NOMO-1 treated with dmso at 0.1 percent for 144 hours (cell line): ENCODE results near the gene OR2B2.

Source experiments
- DNase-seq: peaks from one replicate; lab custom pipeline; 2025; ENCODE audit not compliant: unreplicated experiment; lab: John Stamatoyannopoulos, UW

The OR2B2 gene

GRCh38 chr6:27893836-27894807 lies 18.1 kb downstream of the OR2B2 start:
- peak; percentile 88 for DNase-seq

DNA sequence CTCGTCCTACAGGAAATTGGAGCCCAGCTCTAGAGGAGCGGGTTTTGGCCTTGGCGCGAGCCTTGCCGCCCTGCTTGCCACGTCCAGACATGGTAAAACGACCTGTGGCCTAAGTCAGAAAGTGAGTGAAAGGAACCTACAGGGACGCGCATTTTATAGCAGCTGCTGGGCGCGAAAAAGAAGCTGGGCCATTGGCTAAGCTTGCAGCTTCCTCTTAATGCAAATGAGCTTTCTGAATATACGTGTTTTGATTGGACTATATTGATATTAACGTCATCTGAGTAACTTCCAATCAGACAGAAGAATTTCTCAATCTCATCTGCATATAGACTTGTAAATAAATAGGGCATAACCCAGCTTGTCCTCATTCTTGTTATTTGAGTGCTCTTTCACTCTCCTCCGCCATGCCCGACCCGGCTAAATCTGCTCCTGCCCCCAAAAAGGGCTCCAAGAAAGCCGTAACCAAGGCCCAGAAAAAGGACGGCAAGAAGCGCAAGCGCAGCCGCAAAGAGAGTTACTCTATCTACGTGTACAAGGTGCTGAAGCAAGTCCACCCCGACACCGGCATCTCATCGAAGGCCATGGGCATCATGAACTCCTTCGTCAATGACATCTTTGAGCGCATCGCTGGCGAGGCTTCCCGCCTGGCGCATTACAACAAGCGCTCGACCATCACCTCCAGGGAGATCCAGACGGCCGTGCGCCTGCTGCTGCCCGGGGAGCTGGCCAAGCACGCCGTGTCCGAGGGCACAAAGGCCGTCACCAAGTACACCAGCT lies 18.9 kb downstream of the OR2B2 start:
- DNase-seq: peak; percentile 86

- no peak for DNase-seq
Measured at GRCh38 chr6:27892649-27893058, 19.5 kb downstream of the OR2B2 start.

DNA sequence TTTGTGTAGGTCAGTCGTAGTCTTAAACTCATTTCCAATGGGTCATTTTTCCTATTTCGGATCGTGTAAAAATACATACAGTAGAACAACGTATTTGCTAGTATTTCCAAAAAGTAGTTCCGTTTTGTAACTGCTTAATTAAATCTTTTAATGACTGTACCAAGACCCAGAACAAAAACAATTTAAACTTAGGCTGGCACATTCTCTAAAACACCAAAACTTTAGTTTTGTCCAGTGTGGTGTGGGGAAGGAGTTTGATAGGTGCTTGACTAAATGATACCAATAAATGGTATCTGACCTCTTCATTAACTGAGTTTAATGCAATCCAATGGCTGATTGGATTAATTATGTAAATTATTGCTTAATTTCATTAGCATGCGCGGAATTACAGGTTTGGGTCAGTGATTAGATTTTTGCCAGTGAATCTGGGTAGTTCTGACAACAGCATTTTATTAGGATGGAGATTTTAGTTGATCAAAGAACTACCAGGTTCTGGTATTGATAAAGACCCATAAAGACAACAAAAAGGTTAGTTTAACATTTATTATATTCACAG lies 20.8 kb downstream of the OR2B2 start:
- no peak for DNase-seq

DNA sequence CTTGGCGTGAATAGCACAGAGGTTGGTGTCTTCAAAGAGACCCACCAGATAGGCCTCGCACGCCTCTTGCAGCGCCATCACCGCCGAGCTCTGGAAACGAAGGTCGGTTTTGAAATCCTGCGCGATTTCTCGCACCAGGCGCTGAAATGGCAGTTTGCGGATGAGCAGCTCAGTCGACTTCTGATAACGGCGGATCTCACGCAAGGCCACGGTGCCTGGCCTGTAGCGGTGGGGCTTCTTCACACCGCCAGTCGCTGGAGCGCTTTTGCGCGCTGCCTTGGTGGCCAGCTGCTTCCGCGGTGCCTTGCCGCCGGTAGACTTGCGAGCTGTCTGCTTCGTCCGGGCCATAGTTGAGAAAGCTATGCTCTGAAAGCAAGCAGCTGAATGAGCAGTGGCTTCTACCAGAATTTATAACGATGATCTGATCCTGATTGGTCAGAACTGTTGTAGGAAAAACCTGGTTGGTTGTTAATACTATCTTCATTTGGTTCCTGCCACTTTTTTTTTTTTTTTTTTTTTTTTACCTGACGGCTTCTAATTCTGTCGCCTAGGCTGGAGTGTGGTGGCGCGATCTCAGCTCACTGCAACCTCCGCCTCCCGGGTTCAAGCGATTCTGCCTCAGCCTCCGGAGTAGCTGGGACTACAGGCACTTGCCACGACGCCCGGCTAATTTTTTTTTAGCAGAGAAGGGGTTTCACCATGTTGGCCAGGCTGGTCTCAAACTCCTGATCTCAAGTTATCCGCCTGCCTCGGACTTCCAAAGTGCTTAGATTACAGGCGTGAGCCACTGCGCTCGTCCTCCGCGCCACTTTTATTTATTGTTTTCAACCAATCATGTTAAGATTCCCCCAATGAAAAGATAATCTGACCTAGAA lies 21.5 kb downstream of the OR2B2 start:
- peak; percentile 75 for DNase-seq

DNA sequence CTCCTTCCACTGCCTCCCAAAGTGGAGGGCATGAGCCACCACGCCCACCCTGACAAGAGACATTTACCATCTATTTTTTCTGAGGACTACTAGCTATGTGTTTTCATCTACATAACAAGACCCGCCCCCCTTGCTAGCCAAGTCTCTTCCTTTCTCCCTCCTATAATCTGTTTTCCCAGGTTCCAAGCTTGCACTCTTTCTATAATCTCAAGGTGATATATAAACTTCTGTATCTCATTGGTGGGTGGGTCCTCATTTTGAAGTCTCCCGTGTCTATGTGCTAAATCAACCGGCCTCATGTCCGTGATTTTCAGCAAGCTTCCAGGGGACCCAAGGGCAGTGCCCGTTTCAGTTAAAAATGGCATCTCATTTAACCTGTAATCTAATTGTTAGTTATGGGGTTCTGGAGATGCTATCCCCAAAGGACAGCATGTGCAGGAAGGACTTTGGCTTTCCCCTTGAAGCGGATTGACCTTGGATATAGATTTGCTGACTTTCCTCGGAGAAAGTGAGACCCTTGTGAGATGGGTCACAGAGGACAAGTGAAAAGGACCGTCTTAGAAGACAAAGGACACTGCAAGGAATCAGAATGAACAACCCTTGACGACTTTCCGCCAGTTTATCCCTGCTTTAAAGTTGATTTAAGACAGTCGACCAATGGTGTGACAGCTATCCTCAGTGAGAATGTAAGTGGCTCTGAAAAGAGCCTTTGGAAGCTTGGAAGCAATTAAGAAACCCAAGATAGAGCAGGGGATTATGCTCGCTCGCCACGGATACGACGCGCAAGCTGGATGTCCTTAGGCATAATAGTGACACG lies 22.4 kb downstream of the OR2B2 start:
- DNase-seq: no peak

DNA sequence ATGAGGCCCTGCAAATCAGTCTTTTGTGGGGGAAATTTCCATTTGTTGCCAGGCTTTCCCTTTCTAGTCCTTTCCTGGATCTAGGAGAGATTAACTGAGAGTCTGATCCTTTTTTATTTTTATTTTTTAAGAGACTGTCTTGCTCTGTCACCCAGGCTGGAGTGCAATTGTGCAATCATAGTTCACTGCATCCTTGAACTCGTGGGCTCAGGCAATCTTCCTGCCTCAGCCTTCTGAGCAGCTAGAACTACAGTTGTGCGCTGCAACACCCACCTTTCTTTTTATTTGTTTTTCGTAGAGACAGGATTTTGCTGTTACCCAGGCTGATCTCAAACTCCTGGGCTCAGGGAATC lies 22.9 kb downstream of the OR2B2 start:
- peak; percentile 23 for DNase-seq

DNA sequence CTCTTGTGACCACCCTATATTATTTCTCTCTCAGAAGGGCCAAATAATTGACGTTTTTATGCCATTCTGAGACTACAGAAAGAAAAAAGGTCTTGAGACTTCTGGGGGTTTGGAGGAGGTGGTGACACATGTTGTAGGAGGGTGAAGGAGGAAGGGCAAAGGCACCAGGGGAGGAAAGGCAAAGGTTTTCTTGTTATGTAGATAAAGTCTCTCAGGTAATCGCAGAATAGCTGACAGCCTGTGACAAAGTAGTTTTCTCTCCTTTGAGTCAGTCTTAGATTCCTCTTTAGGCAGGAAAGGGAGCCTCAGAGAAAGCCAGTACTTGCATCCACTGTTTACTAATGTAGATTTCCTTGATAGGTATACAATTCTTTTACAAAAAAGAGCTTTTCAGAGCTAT lies 23.6 kb downstream of the OR2B2 start:
- DNase-seq: no peak

DNA sequence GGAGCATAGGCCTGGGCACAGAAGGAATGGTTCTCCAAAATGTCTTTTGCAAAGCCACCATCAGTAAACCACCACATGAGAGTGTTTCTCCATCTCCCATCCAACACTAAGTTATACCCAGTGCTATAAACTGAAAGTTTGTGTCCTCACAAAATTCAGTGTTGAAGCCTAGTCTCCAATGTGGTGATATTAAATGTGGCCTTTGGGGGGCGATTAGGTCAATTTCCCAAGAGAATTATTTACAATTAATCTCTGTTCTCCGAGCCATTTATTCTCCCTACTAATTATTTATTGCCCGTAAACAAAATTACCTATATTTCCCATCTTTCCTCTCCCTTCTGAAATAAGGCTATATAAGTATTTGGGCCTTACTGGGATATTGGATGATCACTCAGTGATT lies 26.1 kb downstream of the OR2B2 start:
- no peak for DNase-seq

GRCh38 chr6:27883136-27883535 lies 29.1 kb downstream of the OR2B2 start:
- no peak for DNase-seq

DNA sequence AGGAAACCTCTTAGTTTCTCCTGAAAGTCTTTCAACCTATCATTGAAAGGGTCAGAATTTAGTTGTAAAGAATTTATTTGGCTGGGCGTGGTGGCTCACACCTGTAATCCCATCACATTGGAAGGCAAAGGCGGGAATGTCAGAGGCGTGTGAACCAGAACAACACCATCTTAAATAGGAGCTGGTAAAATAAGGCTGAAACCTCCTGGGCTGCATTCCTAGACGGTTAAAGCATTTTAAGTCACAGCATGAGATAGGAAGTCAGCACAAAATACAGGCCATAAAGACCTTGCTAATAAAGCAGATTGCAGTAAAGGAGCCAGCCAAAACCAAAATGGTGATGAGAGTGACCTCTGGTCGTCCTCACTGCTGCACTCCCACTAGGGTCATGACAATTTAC lies 29.6 kb downstream of the OR2B2 start:
- no peak for DNase-seq

- no peak for DNase-seq
Measured at GRCh38 chr6:27879837-27880236, 32.4 kb downstream of the OR2B2 start.

DNA sequence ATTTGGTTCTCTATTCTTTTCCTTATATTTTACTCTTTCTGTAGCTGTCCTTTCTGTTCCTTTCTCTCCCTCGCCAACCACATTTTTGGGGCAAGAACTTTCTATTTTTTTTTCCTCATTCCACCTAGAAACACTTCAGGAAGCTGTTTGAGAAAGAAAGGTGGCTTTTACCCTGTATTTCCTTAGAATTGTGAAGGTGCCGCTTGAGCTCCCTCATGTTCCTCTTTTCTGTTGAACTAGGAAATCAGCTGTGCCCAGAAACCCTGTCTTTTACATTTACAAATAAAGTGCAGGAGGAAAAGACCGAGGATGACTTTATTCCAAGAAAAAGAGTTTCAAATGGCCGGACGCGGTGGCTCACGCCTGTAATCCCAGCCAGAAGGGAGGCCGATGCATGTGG lies 38.2 kb downstream of the OR2B2 start:
- DNase-seq: no peak

DNA sequence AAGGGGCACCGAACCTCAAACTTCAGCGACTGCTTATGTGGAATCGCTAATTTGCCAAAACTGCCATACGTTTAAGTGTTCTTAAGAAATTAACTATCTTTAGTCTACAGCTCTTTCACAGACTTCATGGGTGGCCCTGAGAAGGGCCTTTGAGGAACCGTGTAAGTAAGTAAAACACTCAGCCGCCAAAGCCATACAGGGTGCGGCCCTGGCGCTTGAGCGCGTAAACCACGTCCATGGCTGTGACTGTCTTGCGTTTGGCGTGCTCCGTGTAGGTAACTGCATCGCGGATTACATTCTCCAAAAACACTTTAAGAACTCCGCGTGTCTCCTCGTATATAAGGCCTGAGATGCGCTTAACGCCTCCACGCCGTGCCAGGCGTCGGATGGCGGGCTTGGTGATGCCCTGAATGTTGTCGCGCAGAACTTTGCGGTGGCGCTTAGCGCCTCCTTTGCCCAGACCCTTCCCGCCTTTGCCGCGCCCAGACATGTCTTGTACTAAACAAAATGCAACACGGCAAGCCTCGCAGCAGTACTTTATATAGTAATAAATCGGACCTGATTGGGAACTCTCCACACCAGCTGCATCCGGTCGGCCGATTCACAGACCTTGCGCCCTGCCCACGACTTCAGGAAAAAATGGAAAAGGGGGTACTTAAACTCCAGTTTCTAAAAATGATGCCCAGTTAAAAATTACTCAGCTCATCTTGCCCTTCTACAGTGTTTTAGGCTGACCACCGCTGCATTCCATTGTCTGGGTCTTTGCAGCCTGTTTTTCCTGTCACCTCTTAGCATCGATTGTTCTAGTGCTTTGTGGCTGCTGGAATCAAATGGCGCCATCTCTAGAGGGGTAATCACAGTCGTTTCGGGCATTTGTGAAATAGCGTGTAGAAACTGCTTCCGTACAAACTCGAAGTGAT lies 38.9 kb downstream of the OR2B2 start:
- DNase-seq: peak; percentile 71

DNA sequence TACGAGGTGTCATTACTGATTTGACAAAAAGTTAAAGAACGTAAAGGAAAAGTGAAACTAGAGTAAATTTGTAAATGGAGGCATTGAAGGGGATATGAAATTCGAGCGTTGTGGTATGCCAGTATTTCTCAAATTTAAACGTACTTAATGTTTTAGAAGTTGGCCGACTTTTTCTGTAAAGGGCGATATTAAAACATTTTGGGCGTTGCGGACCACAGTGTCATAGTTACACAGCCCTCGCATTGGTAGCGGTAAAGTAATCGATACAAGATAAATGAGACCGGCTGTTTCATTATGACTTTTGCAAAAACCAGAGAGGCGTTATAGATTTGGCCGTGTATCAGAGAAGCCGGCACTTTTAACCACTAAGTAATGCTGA lies 39.6 kb downstream of the OR2B2 start:
- DNase-seq: no peak

- peak; percentile 84 for DNase-seq
Measured at GRCh38 chr6:27871924-27872638, 40.1 kb downstream of the OR2B2 start.

GRCh38 chr6:27870291-27870870 lies 41.8 kb downstream of the OR2B2 start:
- no peak for DNase-seq

- DNase-seq: no peak
Measured at GRCh38 chr6:27868311-27868710, 43.9 kb downstream of the OR2B2 start.
